Endothelial cell of umbilical vein (primary cell): Measurements from ENCODE around the gene RNF151. TPM values are rescaled to one million over a fixed set of nuclear protein-coding genes. Genes with fewer than 3 reads are reported as not detected.

Source experiments
- BruUV-seq: library from RNA; stranded (reverse); fragments of 400-500 nt; replicated peaks from 2 replicates; lab custom pipeline; 2021; lab: Mats Ljungman, UMichigan
- CTCF ChIA-PET: fragments of 300-600, 350-600 bp; sonication (Branson Sonifier 250); formaldehyde crosslinking; loops from one replicate; lab custom pipeline; 2021; ENCODE audit warnings: antibody characterized with exemption, inconsistent platforms; lab: Charles Lee
- POLR2A ChIA-PET: fragments of 300-600, 350-600 bp; sonication (Branson Sonifier 250); formaldehyde crosslinking; loops from one replicate; lab custom pipeline; 2021; ENCODE audit warnings: antibody characterized with exemption, inconsistent platforms; lab: Charles Lee
- DNase-seq: peaks from one replicate; pipeline ENCODE4 v3.0.0-alpha.2; 2011; ENCODE audit warnings: low read depth, low spot score
- FAIRE-seq: peaks from 2 replicates; lab custom pipeline; 2011; peaks lifted over from hg19 to GRCh38; lab: Jason Lieb, UNC
- H2AFZ ChIP-seq: 2 replicates; pipeline ENCODE4 v1.6.0; 2012; ENCODE audit warnings: low read depth, low read length, control low read depth, inconsistent platforms
- H3K27ac ChIP-seq: 2 replicates; pipeline ENCODE4 v1.5.1; 2011; ENCODE audit warnings: low read depth, mild to moderate bottlenecking, control low read depth, low read length, moderate library complexity; ENCODE audit not compliant: insufficient read depth
- H3K27me3 ChIP-seq, 2 experiments: 2 replicates each; pipeline versions ENCODE4 v1.6.0 to v1.6.1; 2011; ENCODE audit warnings: low read length in 2 of 2, mixed read lengths in 1 of 2; ENCODE audit not compliant: control insufficient read depth in 2 of 2, insufficient read depth in 2 of 2
- H3K36me3 ChIP-seq, 2 experiments: 2 replicates in 1 of 2; 3 replicates in 1 of 2; pipeline ENCODE4 v1.5.1; 2011; ENCODE audit warnings: low read length in 2 of 2, mild to moderate bottlenecking in 1 of 2, moderate library complexity in 1 of 2; ENCODE audit not compliant: control insufficient read depth in 2 of 2, insufficient read depth in 2 of 2; ENCODE audit errors: extremely low read depth in 1 of 2
- H3K4me1 ChIP-seq: 3 replicates; pipeline ENCODE4 v1.5.1; 2011; ENCODE audit warnings: mild to moderate bottlenecking, low read length; ENCODE audit not compliant: control insufficient read depth, insufficient read depth; ENCODE audit errors: extremely low read depth
- H3K4me2 ChIP-seq: 2 replicates; pipeline ENCODE4 v1.6.1; 2011; ENCODE audit warnings: low read length, control low read depth, mixed read lengths; ENCODE audit not compliant: insufficient read depth
- H3K4me3 ChIP-seq, 3 experiments: fragments of 200-600 bp in 1 of 3; sonication (generic), shearing (Covaris generic) in 1 of 3; replicated peaks in 1 of 3; 2 replicates each; pipeline ENCODE4 v1.5.1; 2011 to 2016; ENCODE audit warnings: control low read depth in 3 of 3, low read length in 3 of 3, mild to moderate bottlenecking in 2 of 3, inconsistent platforms in 1 of 3, low read depth in 1 of 3, moderate library complexity in 1 of 3; ENCODE audit not compliant: insufficient read depth in 1 of 3
- H3K79me2 ChIP-seq: 2 replicates; pipeline ENCODE4 v1.6.0; 2012; ENCODE audit warnings: low read length, inconsistent platforms; ENCODE audit not compliant: control insufficient read depth, insufficient read depth
- H3K9ac ChIP-seq: replicated peaks from 2 replicates; pipeline ENCODE3; 2011; ENCODE audit warnings: low read length, control low read depth; ENCODE audit not compliant: insufficient read depth; ENCODE audit errors: extremely low read depth
- H3K9me1 ChIP-seq: replicated peaks from 3 replicates; pipeline ENCODE4 v1.6.0; 2011; ENCODE audit warnings: mild to moderate bottlenecking, low read length; ENCODE audit not compliant: control insufficient read depth, insufficient read depth; ENCODE audit errors: extremely low read depth
- H3K9me3 ChIP-seq: replicated peaks from 2 replicates; pipeline ENCODE4 v1.5.1; 2012; ENCODE audit warnings: low read length, inconsistent platforms; ENCODE audit not compliant: control insufficient read depth, insufficient read depth
- H4K20me1 ChIP-seq: replicated peaks from 2 replicates; pipeline ENCODE3; 2011; ENCODE audit warnings: mild to moderate bottlenecking, low read length; ENCODE audit not compliant: control insufficient read depth, insufficient read depth; ENCODE audit errors: extremely low read depth
- EZH2 ChIP-seq: IDR thresholded peaks from 2 replicates; pipeline ENCODE4 v1.6.1; 2012; ENCODE audit warnings: borderline replicate concordance, low read depth, mild to moderate bottlenecking, moderate library complexity, low read length, inconsistent platforms; ENCODE audit not compliant: severe bottlenecking
- FOS ChIP-seq: IDR thresholded peaks from 2 replicates; pipeline ENCODE4 v1.6.1; 2011; ENCODE audit warnings: mild to moderate bottlenecking, low read length, moderate library complexity, borderline replicate concordance; ENCODE audit not compliant: insufficient read depth
- GATA2 ChIP-seq: IDR thresholded peaks from 2 replicates; pipeline ENCODE4 v1.7.0; 2011; ENCODE audit warnings: low read depth, mild to moderate bottlenecking, moderate library complexity, mixed read lengths, low read length; ENCODE audit not compliant: insufficient read length, insufficient read depth
- dilution Hi-C: fragments of 300-500 bp; cut with MboI; formaldehyde crosslinking; loops from one replicate; pipeline ENCODE4 v1.15.0; 2019; ENCODE audit warnings: low sequenced_read_pairs; ENCODE audit not compliant: extremely low pct_ligation_motif_present
- intact Hi-C: fragments of 100-400 bp; cut with micrococcal nuclease; formaldehyde crosslinking; loops from one replicate; pipeline ENCODE4 v1.10.0; 2022
- polyA plus RNA-seq, 4 experiments: library from polyadenylated mRNA; depleted of rRNA in 3 of 4; stranded (reverse) in 3 of 4; unstranded in 1 of 4; fragments of >200 nt; gene quantifications; 2 replicates each; pipeline versions ENCODE4 v1.2.1 to v1.2.3, GENCODE V29; 2011 to 2012; ENCODE audit warnings: missing spikeins in 1 of 4
- total RNA-seq: library from RNA; stranded (reverse); gene quantifications from 2 replicates; pipeline ENCODE4 v1.2.3, GENCODE V29; 2021

Gene RNF151
- total and polyA plus RNA-seq, 2 donors (not counting 3 experiments of a cell fraction or from before 2014, with no cell fraction given), result not detected

GRCh38 chr16:1917665-1918350, 48.8 kb upstream of the RNF151 start:
- Histone ChIP-seq H3K27ac (no peak overlapping the region), H3K9me1 (no peaks in the 10 kb centered on the region), H3K27me3 (peaks cover 39 to 41% of the 10 kb centered on the region in 2 experiments), H3K79me2 (no peaks in the 10 kb centered on the region), H3K4me1 (no peaks in the 10 kb centered on the region), H3K9me3 (no peaks in the 10 kb centered on the region), H3K36me3 (no peaks in the 10 kb centered on the region), H4K20me1 (no peaks in the 10 kb centered on the region), H3K4me3 (no peak overlapping the region), H3K4me2 (no peak overlapping the region), H3K9ac (no peak overlapping the region), H2AFZ (no peak overlapping the region)
- intact Hi-C loops (loop anchor here (5.0 kb wide), 1 partner anchor 696 kb away; no protein-coding TSS in a partner anchor), dilution Hi-C loops (no loop called here)
- DNase-seq (no peak), FAIRE-seq (no peak)
- ChIA-PET CTCF (interaction anchor here (0.9 kb wide), 1 partner anchor 28 kb away, joined by 3 read pairs; no protein-coding TSS in a partner anchor), POLR2A (no interaction called here)
- BruUV-seq, result no TSS peak
- no peak for TF ChIP-seq GATA2
- peak; percentile 69 for TF ChIP-seq EZH2

- no peaks in the 10 kb centered on the region for H3K9me3 ChIP-seq
- no peak within 1 kb of the TSS for H2AFZ ChIP-seq
- H3K36me3 ChIP-seq, result no peaks in the 10 kb centered on the region
- no peak within 1 kb of the TSS for H3K9ac ChIP-seq
- H3K27me3 ChIP-seq, result peaks cover 44 to 47% of the 10 kb centered on the region in 2 experiments
- no peak within 1 kb of the TSS for H3K27ac ChIP-seq
- intact Hi-C loops, result loop anchor here (5.0 kb wide), 1 partner anchor 696 kb away; no protein-coding TSS in a partner anchor
- no peak within 1 kb of the TSS for H3K4me3 ChIP-seq
- no peak within 1 kb of the TSS for H3K4me2 ChIP-seq
- DNase-seq, result no peak
- no peaks in the 10 kb centered on the region for H4K20me1 ChIP-seq
- POLR2A ChIA-PET, result interaction anchor here (1.1 kb wide), 1 partner anchor 9 kb away, joined by 3 read pairs; no protein-coding TSS in a partner anchor
- H3K79me2 ChIP-seq, result no peaks in the 10 kb centered on the region
- dilution Hi-C loops, result no loop called here
- no peaks in the 10 kb centered on the region for H3K9me1 ChIP-seq
- TF ChIP-seq FOS (no peak), GATA2 (no peak), EZH2 (peak; percentile 54)
- no peaks in the 10 kb centered on the region for H3K4me1 ChIP-seq
- no peak for FAIRE-seq
- no TSS peak for BruUV-seq
- CTCF ChIA-PET, result interaction anchor here (0.6 to 0.9 kb wide), 2 partner anchors 29 to 1666 kb away, joined by 3 read pairs; no protein-coding TSS in a partner anchor
Measured at GRCh38 chr16:1918351-1919326, 48.0 kb upstream of the RNF151 start, which contains the start of gene HS3ST6. Gene HS3ST6, minus strand, starts transcription at chr16:1918415. Its CDS starts 92 bp downstream, at chr16:1918323.
